Neural cell (in vitro differentiated cells): ENCODE results near the gene NSUN4.

Source experiments
- TF ChIP-seq, protein P1 (sequence below): fragments of 450-650 bp; IDR thresholded peaks from 2 replicates; pipeline ENCODE4 v1.5.1; 2014; ENCODE audit warnings: antibody characterized with exemption, mild to moderate bottlenecking, moderate library complexity; ENCODE audit not compliant: poor library complexity, severe bottlenecking
- TF ChIP-seq, protein P2 (sequence below): IDR thresholded peaks from 2 replicates; pipeline ENCODE4 v1.6.1; 2012; ENCODE audit warnings: borderline replicate concordance

DNA sequence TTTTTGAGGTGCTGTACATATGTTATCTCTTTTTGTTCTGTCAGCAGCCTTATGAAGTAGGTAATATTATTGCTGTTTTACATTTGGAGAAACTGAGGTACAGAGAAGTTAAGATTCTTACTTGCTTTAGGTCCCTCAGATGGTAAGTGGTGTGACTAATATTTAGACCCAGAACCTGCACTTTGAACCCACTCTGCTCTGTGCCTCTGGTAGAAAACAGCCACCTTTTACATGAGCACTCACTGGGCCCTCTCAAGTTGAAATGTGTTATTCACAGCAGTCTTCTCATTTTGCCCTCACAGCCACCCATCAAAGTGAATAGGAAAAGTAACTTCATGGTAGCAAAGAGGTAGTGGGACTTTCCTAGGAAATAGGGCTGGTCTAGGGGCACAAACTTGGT lies 4.7 kb downstream of the NSUN4 start:
- TF ChIP-seq, protein P1, sequence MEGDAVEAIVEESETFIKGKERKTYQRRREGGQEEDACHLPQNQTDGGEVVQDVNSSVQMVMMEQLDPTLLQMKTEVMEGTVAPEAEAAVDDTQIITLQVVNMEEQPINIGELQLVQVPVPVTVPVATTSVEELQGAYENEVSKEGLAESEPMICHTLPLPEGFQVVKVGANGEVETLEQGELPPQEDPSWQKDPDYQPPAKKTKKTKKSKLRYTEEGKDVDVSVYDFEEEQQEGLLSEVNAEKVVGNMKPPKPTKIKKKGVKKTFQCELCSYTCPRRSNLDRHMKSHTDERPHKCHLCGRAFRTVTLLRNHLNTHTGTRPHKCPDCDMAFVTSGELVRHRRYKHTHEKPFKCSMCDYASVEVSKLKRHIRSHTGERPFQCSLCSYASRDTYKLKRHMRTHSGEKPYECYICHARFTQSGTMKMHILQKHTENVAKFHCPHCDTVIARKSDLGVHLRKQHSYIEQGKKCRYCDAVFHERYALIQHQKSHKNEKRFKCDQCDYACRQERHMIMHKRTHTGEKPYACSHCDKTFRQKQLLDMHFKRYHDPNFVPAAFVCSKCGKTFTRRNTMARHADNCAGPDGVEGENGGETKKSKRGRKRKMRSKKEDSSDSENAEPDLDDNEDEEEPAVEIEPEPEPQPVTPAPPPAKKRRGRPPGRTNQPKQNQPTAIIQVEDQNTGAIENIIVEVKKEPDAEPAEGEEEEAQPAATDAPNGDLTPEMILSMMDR, result no peak
- TF ChIP-seq, protein P2, sequence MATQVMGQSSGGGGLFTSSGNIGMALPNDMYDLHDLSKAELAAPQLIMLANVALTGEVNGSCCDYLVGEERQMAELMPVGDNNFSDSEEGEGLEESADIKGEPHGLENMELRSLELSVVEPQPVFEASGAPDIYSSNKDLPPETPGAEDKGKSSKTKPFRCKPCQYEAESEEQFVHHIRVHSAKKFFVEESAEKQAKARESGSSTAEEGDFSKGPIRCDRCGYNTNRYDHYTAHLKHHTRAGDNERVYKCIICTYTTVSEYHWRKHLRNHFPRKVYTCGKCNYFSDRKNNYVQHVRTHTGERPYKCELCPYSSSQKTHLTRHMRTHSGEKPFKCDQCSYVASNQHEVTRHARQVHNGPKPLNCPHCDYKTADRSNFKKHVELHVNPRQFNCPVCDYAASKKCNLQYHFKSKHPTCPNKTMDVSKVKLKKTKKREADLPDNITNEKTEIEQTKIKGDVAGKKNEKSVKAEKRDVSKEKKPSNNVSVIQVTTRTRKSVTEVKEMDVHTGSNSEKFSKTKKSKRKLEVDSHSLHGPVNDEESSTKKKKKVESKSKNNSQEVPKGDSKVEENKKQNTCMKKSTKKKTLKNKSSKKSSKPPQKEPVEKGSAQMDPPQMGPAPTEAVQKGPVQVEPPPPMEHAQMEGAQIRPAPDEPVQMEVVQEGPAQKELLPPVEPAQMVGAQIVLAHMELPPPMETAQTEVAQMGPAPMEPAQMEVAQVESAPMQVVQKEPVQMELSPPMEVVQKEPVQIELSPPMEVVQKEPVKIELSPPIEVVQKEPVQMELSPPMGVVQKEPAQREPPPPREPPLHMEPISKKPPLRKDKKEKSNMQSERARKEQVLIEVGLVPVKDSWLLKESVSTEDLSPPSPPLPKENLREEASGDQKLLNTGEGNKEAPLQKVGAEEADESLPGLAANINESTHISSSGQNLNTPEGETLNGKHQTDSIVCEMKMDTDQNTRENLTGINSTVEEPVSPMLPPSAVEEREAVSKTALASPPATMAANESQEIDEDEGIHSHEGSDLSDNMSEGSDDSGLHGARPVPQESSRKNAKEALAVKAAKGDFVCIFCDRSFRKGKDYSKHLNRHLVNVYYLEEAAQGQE, result no peak
